ENCODE measurements around the gene KIF12. TPM values are rescaled to one million over a fixed set of nuclear protein-coding genes. Genes with fewer than 3 reads are reported as not detected.

Gene KIF12
- total RNA-seq, 1 donor from 2014 or later, result 0.34 TPM

- no peak overlapping the region for H3K9ac ChIP-seq (ENCODE audit: low read length)
- Mint-ChIP-seq H3K27me3 (ENCODE audit: low read depth, unreplicated experiment) (peaks cover 75% of the 10 kb centered on the region), H3K9me3 (ENCODE audit: unreplicated experiment) (peaks cover 5% of the 10 kb centered on the region), H3K4me3 (ENCODE audit: unreplicated experiment) (no peak overlapping the region), H3K27ac (ENCODE audit: unreplicated experiment) (no peak overlapping the region), H3K4me1 (ENCODE audit: low read depth, unreplicated experiment) (no peaks in the 10 kb centered on the region), H3K36me3 (ENCODE audit: low read depth, unreplicated experiment) (peaks cover 2% of the 10 kb centered on the region)
- H3K79me2 ChIP-seq (ENCODE audit: insufficient read depth, low read length), result no peaks in the 10 kb centered on the region
- H3K4me2 ChIP-seq (ENCODE audit: low read length), result no peak overlapping the region
- no peaks in the 10 kb centered on the region for H4K20me1 ChIP-seq (ENCODE audit: insufficient read depth, low read length)
- no peak overlapping the region for H2AFZ ChIP-seq (ENCODE audit: low read depth, low read length)
- no peak for TF ChIP-seq CTCF (IDR thresholded peaks at IDR 0.05; ENCODE audit: insufficient read depth, low read depth, low read length)
- TF ChIP-seq EZH2 (IDR thresholded peaks at IDR 0.05; ENCODE audit: insufficient read depth, low read length), result no peak
- peaks cover 49% of the 10 kb centered on the region for H3K27me3 ChIP-seq (ENCODE audit: insufficient read depth, low read length)
- no peaks in the 10 kb centered on the region for H3K4me1 ChIP-seq (ENCODE audit: insufficient read depth, low read length)
- FAIRE-seq (no peak), DNase-seq (ENCODE audit: low read depth) (peak; percentile 20)
- no peak overlapping the region for H3K27ac ChIP-seq (ENCODE audit: low read depth, low read length)
- H3K36me3 ChIP-seq (ENCODE audit: insufficient read depth, low read length), result no peaks in the 10 kb centered on the region
- no peak overlapping the region for H3K4me3 ChIP-seq (ENCODE audit: insufficient read depth, low read depth, low read length)
- no peaks in the 10 kb centered on the region for H3K9me3 ChIP-seq (ENCODE audit: insufficient read depth, low read depth, low read length)
Observed at GRCh38 chr9:114141553-114142402, 42.7 kb upstream of the KIF12 start.

GRCh38 chr9:114140850-114141249, 41.8 kb upstream of the KIF12 start:
- Histone ChIP-seq H3K4me3 (ENCODE audit: insufficient read depth, low read depth, low read length) (no peak overlapping the region), H3K9me3 (ENCODE audit: insufficient read depth, low read depth, low read length) (no peaks in the 10 kb centered on the region), H3K79me2 (ENCODE audit: insufficient read depth, low read length) (no peaks in the 10 kb centered on the region), H4K20me1 (ENCODE audit: insufficient read depth, low read length) (no peaks in the 10 kb centered on the region), H2AFZ (ENCODE audit: low read depth, low read length) (no peak overlapping the region), H3K4me2 (ENCODE audit: low read length) (no peak overlapping the region), H3K4me1 (ENCODE audit: insufficient read depth, low read length) (no peaks in the 10 kb centered on the region), H3K27ac (ENCODE audit: low read depth, low read length) (no peak overlapping the region), H3K36me3 (ENCODE audit: insufficient read depth, low read length) (no peaks in the 10 kb centered on the region), H3K27me3 (ENCODE audit: insufficient read depth, low read length) (peaks cover 44% of the 10 kb centered on the region), H3K9ac (ENCODE audit: low read length) (no peak overlapping the region)
- Mint-ChIP-seq H3K9me3 (ENCODE audit: unreplicated experiment) (peaks cover 3% of the 10 kb centered on the region), H3K4me3 (ENCODE audit: unreplicated experiment) (no peak overlapping the region), H3K27ac (ENCODE audit: unreplicated experiment) (no peak overlapping the region), H3K36me3 (ENCODE audit: low read depth, unreplicated experiment) (peaks cover 2% of the 10 kb centered on the region), H3K27me3 (ENCODE audit: low read depth, unreplicated experiment) (peaks cover 74% of the 10 kb centered on the region), H3K4me1 (ENCODE audit: low read depth, unreplicated experiment) (no peaks in the 10 kb centered on the region)
- DNase-seq (ENCODE audit: low read depth), result no peak
- no peak for TF ChIP-seq EZH2 (IDR thresholded peaks at IDR 0.05; ENCODE audit: insufficient read depth, low read length)
- no peak for TF ChIP-seq CTCF (IDR thresholded peaks at IDR 0.05; ENCODE audit: insufficient read depth, low read depth, low read length)
- FAIRE-seq, result no peak

DNA sequence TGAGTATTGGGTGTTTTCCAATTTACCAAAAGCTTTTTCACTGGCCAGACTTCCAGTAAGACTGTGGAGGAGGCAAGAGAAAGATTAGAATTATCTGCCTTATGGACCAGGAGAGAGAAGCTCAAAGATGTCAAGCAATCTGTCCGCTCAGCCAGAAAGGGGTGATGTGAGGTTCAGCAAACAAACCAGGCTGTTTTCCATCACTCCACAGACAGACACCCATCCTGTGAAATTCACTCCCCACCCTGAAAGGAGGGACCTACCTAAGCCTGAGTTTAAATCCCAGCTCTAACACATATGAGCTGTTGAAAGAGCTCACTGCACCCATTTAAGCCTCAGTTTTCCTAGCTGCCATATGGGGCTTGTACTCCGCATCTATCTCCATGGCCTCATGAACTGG, 41.3 kb upstream of the KIF12 start:
- Mint-ChIP-seq H3K27ac (ENCODE audit: unreplicated experiment) (no peak overlapping the region), H3K36me3 (ENCODE audit: low read depth, unreplicated experiment) (peaks cover 2% of the 10 kb centered on the region), H3K9me3 (ENCODE audit: unreplicated experiment) (peaks cover 3% of the 10 kb centered on the region), H3K27me3 (ENCODE audit: low read depth, unreplicated experiment) (peaks cover 76% of the 10 kb centered on the region), H3K4me3 (ENCODE audit: unreplicated experiment) (no peak overlapping the region), H3K4me1 (ENCODE audit: low read depth, unreplicated experiment) (no peaks in the 10 kb centered on the region)
- Histone ChIP-seq H4K20me1 (ENCODE audit: insufficient read depth, low read length) (no peaks in the 10 kb centered on the region), H3K27me3 (ENCODE audit: insufficient read depth, low read length) (peaks cover 41% of the 10 kb centered on the region), H3K9me3 (ENCODE audit: insufficient read depth, low read depth, low read length) (no peaks in the 10 kb centered on the region), H2AFZ (ENCODE audit: low read depth, low read length) (no peak overlapping the region), H3K4me1 (ENCODE audit: insufficient read depth, low read length) (no peaks in the 10 kb centered on the region), H3K4me3 (ENCODE audit: insufficient read depth, low read depth, low read length) (no peak overlapping the region), H3K36me3 (ENCODE audit: insufficient read depth, low read length) (no peaks in the 10 kb centered on the region), H3K27ac (ENCODE audit: low read depth, low read length) (no peak overlapping the region), H3K4me2 (ENCODE audit: low read length) (no peak overlapping the region), H3K79me2 (ENCODE audit: insufficient read depth, low read length) (no peaks in the 10 kb centered on the region), H3K9ac (ENCODE audit: low read length) (no peak overlapping the region)
- DNase-seq (ENCODE audit: low read depth) (no peak), FAIRE-seq (no peak)
- no peak for TF ChIP-seq CTCF (IDR thresholded peaks at IDR 0.05; ENCODE audit: insufficient read depth, low read depth, low read length)
- no peak for TF ChIP-seq EZH2 (IDR thresholded peaks at IDR 0.05; ENCODE audit: insufficient read depth, low read length)

Measured in astrocyte (in vitro differentiated cells and primary cell).